ENCODE data around the gene NWD2.

The NWD2 gene

DNA sequence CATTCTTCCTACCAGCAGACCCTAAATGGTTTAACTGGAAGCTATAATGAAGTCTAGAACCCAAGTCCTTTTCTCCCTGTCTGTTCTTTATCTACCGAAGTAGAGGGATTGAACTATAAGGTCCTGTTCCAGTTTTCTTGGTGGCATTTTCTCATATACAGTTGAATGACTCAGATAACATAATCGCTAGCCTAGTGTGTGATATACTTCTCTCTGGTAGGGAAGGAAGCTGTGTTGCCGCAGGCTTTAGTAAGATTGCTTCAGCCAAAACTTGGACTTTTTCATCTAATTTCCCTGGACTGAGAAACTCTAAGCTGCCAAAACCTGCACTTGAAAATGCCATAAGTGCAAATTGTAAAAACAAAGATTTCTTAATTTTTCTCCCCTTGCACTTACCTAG, 123.4 kb downstream of the NWD2 start (continued):
- TF ChIP-seq, protein P1, sequence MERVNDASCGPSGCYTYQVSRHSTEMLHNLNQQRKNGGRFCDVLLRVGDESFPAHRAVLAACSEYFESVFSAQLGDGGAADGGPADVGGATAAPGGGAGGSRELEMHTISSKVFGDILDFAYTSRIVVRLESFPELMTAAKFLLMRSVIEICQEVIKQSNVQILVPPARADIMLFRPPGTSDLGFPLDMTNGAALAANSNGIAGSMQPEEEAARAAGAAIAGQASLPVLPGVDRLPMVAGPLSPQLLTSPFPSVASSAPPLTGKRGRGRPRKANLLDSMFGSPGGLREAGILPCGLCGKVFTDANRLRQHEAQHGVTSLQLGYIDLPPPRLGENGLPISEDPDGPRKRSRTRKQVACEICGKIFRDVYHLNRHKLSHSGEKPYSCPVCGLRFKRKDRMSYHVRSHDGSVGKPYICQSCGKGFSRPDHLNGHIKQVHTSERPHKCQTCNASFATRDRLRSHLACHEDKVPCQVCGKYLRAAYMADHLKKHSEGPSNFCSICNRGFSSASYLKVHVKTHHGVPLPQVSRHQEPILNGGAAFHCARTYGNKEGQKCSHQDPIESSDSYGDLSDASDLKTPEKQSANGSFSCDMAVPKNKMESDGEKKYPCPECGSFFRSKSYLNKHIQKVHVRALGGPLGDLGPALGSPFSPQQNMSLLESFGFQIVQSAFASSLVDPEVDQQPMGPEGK (CRISPR knock-in tag; IDR thresholded peaks at IDR 0.05; ENCODE audit: borderline replicate concordance), result no peak
- TF ChIP-seq, protein P2, sequence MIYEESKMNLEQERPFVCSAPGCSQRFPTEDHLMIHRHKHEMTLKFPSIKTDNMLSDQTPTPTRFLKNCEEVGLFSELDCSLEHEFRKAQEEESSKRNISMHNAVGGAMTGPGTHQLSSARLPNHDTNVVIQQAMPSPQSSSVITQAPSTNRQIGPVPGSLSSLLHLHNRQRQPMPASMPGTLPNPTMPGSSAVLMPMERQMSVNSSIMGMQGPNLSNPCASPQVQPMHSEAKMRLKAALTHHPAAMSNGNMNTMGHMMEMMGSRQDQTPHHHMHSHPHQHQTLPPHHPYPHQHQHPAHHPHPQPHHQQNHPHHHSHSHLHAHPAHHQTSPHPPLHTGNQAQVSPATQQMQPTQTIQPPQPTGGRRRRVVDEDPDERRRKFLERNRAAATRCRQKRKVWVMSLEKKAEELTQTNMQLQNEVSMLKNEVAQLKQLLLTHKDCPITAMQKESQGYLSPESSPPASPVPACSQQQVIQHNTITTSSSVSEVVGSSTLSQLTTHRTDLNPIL (CRISPR knock-in tag; IDR thresholded peaks at IDR 0.05; ENCODE audit: low read depth), result no peak

DNA sequence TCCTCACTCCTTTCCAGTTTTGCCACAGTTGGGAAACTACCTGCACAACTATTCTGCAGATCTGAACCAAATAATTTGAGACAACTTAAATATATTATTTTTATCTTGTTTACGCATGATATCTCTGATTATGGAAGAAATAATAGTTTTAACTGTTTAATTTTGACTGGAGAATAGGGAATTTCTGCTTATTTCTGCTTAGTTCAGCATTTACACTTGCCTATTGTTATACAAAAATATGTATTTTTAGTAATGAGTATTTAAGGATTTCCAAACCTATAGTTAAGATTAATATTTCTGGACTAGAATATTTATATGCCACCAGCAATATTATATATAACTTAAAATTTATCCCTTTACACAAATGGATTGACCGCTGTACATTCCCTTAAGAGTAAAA, 125.5 kb downstream of the NWD2 start:
- TF ChIP-seq ZFP3 (CRISPR knock-in tag; IDR thresholded peaks at IDR 0.05), result no peak
- TF ChIP-seq, protein P2 (CRISPR knock-in tag; IDR thresholded peaks at IDR 0.05; ENCODE audit: low read depth), result no peak
- no peak for TF ChIP-seq BACH2 (CRISPR knock-in tag; IDR thresholded peaks at IDR 0.05; ENCODE audit: borderline replicate concordance)
- TF ChIP-seq ARNTL (CRISPR knock-in tag; IDR thresholded peaks at IDR 0.05; ENCODE audit: borderline replicate concordance, low read depth), result no peak
- TF ChIP-seq ZNF565 (CRISPR knock-in tag; conservative IDR thresholded peaks at IDR 0.05; ENCODE audit: low read depth), result no peak
- TF ChIP-seq, protein P1 (CRISPR knock-in tag; IDR thresholded peaks at IDR 0.05; ENCODE audit: borderline replicate concordance), result no peak
- TF ChIP-seq, protein P3, sequence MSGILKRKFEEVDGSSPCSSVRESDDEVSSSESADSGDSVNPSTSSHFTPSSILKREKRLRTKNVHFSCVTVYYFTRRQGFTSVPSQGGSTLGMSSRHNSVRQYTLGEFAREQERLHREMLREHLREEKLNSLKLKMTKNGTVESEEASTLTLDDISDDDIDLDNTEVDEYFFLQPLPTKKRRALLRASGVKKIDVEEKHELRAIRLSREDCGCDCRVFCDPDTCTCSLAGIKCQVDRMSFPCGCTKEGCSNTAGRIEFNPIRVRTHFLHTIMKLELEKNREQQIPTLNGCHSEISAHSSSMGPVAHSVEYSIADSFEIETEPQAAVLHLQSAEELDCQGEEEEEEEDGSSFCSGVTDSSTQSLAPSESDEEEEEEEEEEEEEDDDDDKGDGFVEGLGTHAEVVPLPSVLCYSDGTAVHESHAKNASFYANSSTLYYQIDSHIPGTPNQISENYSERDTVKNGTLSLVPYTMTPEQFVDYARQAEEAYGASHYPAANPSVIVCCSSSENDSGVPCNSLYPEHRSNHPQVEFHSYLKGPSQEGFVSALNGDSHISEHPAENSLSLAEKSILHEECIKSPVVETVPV (CRISPR knock-in tag; IDR thresholded peaks at IDR 0.05), result no peak
- ATAC-seq, result no peak

DNA sequence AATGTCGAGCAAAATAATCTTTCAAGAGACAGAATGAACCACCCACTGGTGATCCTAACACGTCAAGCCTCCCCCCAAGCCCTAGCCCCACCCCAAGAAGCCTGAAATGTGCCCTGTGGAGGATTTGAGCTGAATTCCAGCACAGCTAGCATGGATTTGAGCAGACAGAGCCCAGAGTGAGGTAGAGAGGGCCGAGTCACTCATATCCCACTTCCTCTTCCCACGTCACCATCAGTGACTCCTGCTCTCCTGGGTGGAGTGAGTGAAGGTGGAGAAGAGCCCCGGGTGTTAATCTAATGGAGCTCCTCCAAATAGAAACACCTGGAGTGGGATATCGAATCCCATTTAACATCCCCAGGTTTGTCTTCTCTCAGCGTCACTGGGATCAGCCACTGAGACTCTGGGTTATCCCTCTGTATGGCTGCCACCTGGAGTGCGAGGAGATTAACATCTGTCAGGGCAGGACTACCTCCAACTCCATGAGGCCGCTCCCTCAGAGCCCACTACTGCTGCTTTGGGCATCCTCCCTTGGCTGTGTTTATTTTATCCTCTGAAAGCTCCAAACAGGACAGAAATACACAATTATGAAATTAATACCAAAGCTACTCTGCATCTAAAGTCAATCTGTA, 136.6 kb downstream of the NWD2 start:
- no peak for ATAC-seq
- TF ChIP-seq ZNF565 (CRISPR knock-in tag; conservative IDR thresholded peaks at IDR 0.05; ENCODE audit: low read depth), result no peak
- no peak for TF ChIP-seq ZFP3 (CRISPR knock-in tag; IDR thresholded peaks at IDR 0.05)
- TF ChIP-seq, protein P2 (CRISPR knock-in tag; IDR thresholded peaks at IDR 0.05; ENCODE audit: low read depth), result no peak
- no peak for TF ChIP-seq SNAI2 (CRISPR knock-in tag; IDR thresholded peaks at IDR 0.05)
- no peak for TF ChIP-seq ZFP30 (CRISPR knock-in tag; IDR thresholded peaks at IDR 0.05)
- no peak for TF ChIP-seq ARNTL (CRISPR knock-in tag; IDR thresholded peaks at IDR 0.05; ENCODE audit: borderline replicate concordance, low read depth)
- TF ChIP-seq ZNF70 (CRISPR knock-in tag; IDR thresholded peaks at IDR 0.05), result no peak
- TF ChIP-seq ISL1 (CRISPR knock-in tag; IDR thresholded peaks at IDR 0.05), result no peak
- no peak for TF ChIP-seq BACH2 (CRISPR knock-in tag; IDR thresholded peaks at IDR 0.05; ENCODE audit: borderline replicate concordance)
- TF ChIP-seq, protein P3 (CRISPR knock-in tag; IDR thresholded peaks at IDR 0.05), result no peak
- no peak for TF ChIP-seq OSR1 (CRISPR knock-in tag; IDR thresholded peaks at IDR 0.05)
- no peak for TF ChIP-seq ZNF8 (CRISPR knock-in tag; IDR thresholded peaks at IDR 0.05)
- no peak for TF ChIP-seq TCF4 (CRISPR knock-in tag; IDR thresholded peaks at IDR 0.05; ENCODE audit: borderline replicate concordance)
- TF ChIP-seq TOX (CRISPR knock-in tag; IDR thresholded peaks at IDR 0.05; ENCODE audit: borderline replicate concordance), result no peak
- TF ChIP-seq PPARA (CRISPR knock-in tag; IDR thresholded peaks at IDR 0.05; ENCODE audit: borderline replicate concordance), result no peak
- no peak for TF ChIP-seq ZC3H10 (CRISPR knock-in tag; IDR thresholded peaks at IDR 0.05)

Measured in SK-N-SH treated with all-trans-retinoic acid at 6 μM for 48 hours (cell line).